KOPT-K1 (cell line): ENCODE measurements around the gene FAP.

Experiments used
- H3K27ac ChIP-seq: fragments of 200-600 bp; sonication (generic); 2 replicates; pipeline ENCODE4 v1.5.1; 2016; ENCODE audit warnings: antibody characterized with exemption, mild to moderate bottlenecking, low read depth, low read length; ENCODE audit not compliant: poor library complexity, severe bottlenecking
- H3K36me3 ChIP-seq: fragments of 200-600 bp; sonication (generic); 2 replicates; pipeline ENCODE4 v1.5.1; 2017; ENCODE audit warnings: antibody characterized with exemption, mild to moderate bottlenecking, low read length, moderate library complexity; ENCODE audit not compliant: insufficient read depth
- H3K9me3 ChIP-seq: fragments of 200-600 bp; sonication (generic); 2 replicates; pipeline ENCODE4 v1.5.1; 2017; ENCODE audit warnings: antibody characterized with exemption, low read length, mild to moderate bottlenecking; ENCODE audit not compliant: insufficient read depth, poor library complexity, severe bottlenecking

Gene FAP

DNA sequence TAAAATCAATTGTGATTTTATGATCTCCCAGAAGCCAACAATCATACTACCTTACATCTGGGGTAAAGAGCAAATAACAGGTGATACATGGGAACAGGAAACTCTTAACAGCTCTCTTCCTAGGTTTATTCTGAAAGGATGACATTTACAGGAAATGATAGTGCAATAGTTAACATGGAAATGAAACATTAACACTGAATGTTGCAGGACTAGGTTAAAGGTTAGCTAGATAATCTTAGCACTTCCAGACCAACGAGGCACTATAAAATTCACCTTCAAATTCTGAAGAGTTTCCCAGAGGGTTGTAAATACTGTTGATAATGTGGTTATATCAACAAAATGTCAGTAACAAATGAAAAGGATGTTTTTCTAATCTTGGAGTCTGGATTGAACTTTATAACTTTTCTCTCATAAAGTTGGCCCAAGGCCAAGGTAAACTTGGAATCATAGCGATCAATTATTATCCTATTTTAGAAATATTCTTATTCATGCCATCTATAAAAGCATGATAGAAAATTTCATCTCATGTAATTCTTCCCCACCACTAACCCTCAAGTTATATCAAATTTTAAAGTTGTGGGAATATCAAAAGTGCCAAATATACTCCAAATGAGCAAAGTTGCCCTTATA, 58.3 kb downstream of the FAP start:
- Histone ChIP-seq H3K27ac (no peak overlapping the region), H3K9me3 (no peaks in the 10 kb centered on the region), H3K36me3 (no peaks in the 10 kb centered on the region)

DNA sequence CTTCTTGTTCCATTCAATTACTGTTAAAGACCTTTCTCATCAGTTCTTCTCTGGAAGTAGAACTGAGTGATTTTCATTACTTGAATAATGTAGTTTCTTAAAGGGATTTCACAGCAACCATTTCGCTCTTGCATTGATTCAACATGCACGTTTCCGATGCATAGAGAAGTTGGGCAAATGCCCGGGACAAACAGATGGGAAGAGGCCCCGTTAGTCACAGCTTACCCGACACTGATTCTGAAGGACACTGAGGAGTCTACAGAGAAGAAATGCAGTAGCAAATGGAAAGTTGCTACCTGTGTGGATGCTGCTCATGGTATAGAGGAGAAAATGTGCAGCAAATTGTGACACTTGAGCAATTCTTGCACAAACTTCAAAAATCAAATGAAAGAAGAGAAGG, 58.9 kb downstream of the FAP start:
- H3K27ac ChIP-seq: no peak overlapping the region
- no peaks in the 10 kb centered on the region for H3K36me3 ChIP-seq
- H3K9me3 ChIP-seq: no peaks in the 10 kb centered on the region

DNA sequence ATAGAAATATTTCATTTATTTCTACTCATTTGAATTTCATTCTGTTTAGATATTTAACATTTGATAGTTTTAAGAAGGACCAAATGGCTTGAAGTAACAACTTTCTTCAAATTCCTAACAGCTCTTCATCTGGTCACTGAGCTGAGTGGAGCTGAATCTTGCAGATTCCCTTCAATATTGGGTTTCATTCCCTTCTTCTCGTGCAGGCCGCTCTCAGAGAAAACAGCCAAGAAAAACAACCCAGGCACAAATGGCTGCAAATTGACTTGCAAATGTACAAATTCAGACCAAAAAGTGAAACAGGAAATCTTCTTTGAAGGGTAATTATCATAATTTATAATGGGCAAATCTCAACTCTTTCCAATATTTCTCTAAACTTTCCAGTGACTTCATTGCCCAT, 60.9 kb downstream of the FAP start:
- Histone ChIP-seq H3K9me3 (no peaks in the 10 kb centered on the region), H3K36me3 (no peaks in the 10 kb centered on the region)

DNA sequence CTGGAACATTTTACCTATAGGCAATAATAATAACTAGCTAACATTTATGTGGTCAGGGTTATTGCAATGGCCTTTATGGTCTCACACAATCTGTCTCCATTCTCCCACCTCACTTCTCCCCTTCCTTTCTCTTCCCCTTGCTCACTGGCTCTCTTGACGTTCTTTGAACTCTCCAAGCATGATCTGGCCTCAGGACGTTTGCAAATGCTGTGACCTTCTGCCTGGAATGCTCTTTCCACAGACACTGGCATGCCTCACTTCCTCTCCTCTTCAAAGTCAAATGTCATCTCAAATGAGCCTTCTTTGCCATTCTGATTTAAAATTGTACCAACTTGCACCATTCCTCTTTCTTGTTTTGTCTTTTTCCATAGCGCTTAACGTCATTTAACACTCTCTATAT, 65.9 kb downstream of the FAP start:
- no peak overlapping the region for H3K27ac ChIP-seq
- H3K36me3 ChIP-seq: no peaks in the 10 kb centered on the region
- no peaks in the 10 kb centered on the region for H3K9me3 ChIP-seq

More for the DNA sequence above, 60.9 kb downstream of the FAP start:
- H3K27ac ChIP-seq: no peak overlapping the region

DNA sequence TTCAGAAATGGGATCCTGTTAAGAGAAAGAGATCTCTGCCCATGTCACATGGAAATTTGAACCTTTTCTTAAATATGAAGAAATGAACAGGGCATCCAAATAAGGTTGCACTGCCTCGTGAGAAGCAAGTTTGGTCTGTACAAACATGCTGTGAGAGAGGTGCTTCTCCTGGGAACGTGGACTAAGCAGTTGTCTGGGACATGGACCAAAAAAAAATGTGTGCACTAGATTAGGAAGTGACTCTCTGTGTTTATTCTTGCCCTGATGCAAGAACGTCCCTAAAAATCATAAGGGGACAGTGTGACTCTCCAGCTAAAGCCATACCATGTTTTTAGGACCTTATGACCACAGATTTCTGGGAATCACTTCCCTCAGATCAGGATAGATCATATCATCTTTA, 67.5 kb downstream of the FAP start:
- Histone ChIP-seq H3K27ac (no peak overlapping the region), H3K9me3 (no peaks in the 10 kb centered on the region), H3K36me3 (no peaks in the 10 kb centered on the region)

DNA sequence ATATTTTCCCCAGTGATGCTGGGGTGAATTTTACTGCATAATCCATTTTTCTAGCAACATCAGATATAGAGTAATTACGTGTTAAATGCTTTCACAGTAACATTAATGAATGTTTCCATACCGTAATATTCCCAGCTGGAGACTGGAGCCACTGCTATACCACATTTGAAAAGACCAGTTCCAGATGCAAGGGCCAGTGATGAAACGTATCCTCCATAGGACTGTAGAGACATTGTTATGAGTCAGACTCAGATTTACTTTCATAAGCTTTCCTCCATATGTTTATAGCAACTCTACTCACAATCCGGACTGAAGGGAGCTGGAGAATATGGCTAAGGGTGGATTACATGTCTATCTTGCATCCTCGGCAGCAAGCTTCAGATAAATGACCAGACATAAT, 68.5 kb downstream of the FAP start:
- no peak overlapping the region for H3K27ac ChIP-seq

DNA sequence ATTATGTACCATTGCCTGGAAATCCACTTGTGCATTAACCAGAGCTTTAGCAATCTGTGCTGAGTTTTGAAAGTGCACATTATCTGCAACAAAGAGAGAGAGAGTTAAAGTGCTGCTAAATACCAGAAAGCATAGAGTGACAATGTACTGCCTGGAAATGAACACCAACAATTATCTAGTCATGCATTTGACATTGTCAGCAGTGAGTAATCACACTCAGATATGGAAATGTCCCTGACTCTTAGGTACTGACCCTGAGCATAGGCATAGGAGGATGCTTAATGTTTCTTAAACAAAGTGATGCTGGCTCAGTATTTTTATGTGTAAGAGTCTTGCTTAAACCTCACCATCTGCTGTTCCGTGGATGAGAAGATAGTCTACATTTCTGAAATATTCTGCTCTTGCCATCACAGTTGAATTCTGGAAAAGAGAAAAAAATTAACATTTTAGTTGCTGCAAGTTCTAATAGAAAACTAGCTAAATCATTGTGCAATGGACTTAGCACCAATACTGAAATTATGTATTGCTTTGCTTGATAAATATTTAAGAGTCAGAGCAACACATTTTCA, 70.4 kb downstream of the FAP start:
- H3K9me3 ChIP-seq: no peaks in the 10 kb centered on the region
- H3K27ac ChIP-seq: no peak overlapping the region
- H3K36me3 ChIP-seq: no peaks in the 10 kb centered on the region

More for the DNA sequence above, 68.5 kb downstream of the FAP start:
- H3K9me3 ChIP-seq: no peaks in the 10 kb centered on the region
- no peaks in the 10 kb centered on the region for H3K36me3 ChIP-seq

DNA sequence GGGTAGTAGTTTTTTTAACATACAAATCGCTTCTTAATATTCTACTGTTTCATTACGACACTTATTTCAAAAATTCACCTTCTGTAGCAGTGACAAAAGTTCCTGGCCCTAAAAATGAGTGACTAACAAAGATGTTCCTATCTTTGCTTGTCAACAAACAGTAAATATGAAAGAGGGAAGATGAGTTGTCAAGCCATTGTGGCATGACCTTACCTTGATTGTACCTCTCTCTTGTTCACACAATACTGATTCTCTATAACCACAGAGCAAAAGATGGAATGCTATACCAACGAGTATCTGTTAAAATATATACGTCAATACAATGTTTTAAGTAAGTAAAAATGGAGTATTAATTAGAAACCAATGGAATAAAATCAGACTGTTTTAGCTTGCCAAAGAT, 76.5 kb downstream of the FAP start:
- H3K9me3 ChIP-seq: no peaks in the 10 kb centered on the region
- H3K36me3 ChIP-seq: no peaks in the 10 kb centered on the region
- no peak overlapping the region for H3K27ac ChIP-seq

DNA sequence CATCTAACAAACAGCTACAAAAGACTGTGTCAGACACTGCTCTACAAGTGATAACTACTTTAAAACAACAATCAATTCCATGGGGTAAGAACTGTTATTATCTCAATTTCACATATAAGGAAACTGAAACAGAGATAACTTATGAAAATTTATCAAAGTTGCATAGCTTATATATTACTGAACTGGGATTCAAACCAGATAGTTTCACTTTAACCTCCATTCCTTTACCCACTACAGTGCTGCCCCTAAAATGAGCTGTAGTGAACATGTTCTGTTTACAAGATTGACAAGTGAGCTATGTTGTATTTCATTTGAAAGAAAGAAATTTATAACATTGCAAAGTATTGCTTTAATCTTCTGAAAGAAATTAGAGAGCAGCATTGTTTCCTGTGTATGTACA, 77.1 kb downstream of the FAP start:
- Histone ChIP-seq H3K36me3 (no peaks in the 10 kb centered on the region), H3K27ac (no peak overlapping the region), H3K9me3 (no peaks in the 10 kb centered on the region)

DNA sequence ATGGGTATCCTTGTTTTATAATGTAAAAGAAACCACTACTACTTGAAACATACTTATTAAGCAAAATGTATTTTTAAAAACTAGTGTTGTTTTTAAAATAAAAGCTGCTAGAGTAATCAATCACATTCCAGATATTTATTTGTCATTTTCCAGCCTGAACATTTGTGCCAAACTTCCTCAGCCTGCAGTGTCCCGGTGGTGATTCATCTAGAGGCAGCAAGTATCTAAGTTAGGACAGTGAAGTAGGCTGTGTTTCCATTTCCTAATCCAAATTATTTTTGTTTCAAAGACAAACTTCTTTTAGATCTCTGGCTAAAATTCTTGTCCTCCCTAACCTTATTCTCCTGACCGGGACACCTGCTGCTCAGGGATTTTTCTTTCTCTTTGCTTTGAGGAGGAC, 78.4 kb downstream of the FAP start:
- H3K9me3 ChIP-seq: no peaks in the 10 kb centered on the region
- H3K36me3 ChIP-seq: no peaks in the 10 kb centered on the region
- H3K27ac ChIP-seq: no peak overlapping the region

DNA sequence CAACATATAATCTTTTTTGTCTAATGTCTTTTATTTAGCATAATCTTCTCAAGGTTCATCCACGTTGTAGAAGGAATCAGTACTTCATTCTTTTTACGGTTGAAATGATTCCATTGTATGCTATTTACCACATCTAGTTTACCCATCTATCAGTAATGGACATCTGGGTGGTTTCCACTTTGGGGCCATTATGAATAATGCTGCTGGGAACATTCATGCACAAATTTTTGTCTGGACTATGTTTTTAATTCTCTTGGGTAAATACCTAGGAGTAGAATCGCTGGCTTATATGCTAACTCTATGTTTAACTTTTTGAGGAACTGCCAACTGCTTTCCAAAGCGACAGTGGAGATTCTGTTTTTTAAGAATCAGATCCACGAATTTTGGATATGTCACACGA, 83.8 kb downstream of the FAP start:
- Histone ChIP-seq H3K27ac (no peak overlapping the region), H3K9me3 (no peaks in the 10 kb centered on the region)

DNA sequence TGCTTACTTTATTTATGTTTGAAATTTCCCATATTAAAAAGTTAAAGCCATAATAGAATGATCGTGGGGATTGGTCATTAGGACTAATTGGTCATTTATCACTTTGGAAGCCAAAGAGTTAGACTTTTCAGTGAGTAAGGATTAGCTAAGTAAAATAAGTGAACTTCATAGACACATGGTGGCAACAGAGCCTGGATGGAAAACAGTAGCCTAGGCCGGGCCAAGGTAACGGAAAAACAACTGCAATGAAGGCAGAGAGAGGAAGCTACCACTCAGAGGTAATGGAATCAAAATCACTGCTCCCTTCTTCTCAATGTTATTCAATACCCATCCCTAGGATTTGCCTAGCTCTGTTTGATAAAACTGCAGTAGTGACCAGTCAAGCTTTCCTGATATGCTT, 87.1 kb downstream of the FAP start:
- Histone ChIP-seq H3K9me3 (no peaks in the 10 kb centered on the region), H3K27ac (no peak overlapping the region), H3K36me3 (no peaks in the 10 kb centered on the region)

More for the DNA sequence above, 83.8 kb downstream of the FAP start:
- no peaks in the 10 kb centered on the region for H3K36me3 ChIP-seq

DNA sequence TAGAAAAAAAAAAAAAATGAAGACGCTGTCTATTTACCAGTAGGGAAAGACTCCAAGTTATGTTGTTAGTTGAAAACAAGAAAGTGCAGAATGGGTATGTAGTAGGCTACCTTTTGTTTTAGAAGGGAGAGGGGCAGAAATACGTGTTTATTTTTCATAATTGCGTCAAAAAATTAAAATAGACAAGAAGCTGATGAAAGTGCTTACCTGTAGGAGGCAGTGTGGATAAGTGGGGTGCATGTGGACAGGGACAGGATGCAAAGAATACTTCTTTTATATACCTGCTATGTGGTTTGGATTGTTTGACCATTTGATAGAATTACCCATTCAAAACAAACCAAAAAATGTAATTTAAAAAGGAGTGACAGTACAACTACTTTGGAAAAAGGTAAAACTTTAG, 88.2 kb downstream of the FAP start:
- Histone ChIP-seq H3K9me3 (no peaks in the 10 kb centered on the region), H3K27ac (no peak overlapping the region), H3K36me3 (no peaks in the 10 kb centered on the region)

DNA sequence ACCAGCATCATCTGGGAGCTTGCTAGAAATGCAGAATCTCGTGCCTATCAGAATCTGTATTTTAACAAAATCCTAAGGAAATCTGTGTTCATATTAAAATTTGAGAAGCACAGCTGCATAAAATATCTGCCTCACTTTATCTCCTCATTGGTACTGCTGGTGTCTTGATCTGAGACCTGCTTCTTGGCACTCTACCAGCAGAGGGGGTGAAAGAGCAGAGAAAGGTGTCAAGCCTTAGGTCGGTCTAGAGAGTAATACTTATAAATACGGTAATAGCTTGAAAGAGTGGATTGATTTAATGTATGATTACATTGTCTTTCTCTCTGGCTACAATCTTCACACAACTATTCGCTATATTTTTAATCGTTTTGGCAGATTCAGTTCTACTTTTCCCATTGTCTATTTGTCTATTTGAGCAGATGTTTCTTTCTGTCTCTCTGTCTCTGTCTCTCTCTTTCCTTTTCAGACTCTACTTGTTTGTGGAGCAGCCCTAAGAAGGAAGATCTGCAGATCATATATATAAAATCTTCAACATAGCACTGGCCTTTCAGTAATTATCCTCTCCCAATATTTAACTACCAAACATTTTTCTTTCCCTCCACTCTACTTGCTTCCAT, 89.5 kb downstream of the FAP start:
- Histone ChIP-seq H3K9me3 (no peaks in the 10 kb centered on the region), H3K36me3 (no peaks in the 10 kb centered on the region), H3K27ac (no peak overlapping the region)

DNA sequence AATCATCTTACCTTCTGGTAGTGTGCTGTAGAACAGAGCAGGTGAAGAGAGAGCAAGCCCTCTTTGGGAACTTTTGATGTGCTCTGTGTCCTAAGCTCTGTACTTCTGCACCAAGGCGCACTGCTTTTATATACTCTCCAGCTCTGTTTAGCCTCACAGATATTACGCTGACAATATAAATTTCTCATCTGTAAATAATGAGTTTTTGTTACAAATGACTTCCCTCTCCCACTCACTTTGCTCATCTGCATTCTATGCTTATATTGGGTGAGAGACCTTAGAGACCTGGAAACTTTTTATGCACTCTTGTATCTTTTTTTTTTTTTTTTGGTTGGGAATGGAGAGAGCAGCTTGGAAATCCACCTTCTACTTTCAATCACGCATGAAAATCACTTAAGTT, 91.1 kb downstream of the FAP start, which contains the start of gene GCG:
TSS of gene GCG (minus strand) at position 101 of the 400 bp plus-strand sequence. CDS start 3,069 bp downstream, outside the sequence.
- no peak within 1 kb of the TSS for H3K27ac ChIP-seq
- no peaks in the 10 kb centered on the region for H3K36me3 ChIP-seq
- no peaks in the 10 kb centered on the region for H3K9me3 ChIP-seq

DNA sequence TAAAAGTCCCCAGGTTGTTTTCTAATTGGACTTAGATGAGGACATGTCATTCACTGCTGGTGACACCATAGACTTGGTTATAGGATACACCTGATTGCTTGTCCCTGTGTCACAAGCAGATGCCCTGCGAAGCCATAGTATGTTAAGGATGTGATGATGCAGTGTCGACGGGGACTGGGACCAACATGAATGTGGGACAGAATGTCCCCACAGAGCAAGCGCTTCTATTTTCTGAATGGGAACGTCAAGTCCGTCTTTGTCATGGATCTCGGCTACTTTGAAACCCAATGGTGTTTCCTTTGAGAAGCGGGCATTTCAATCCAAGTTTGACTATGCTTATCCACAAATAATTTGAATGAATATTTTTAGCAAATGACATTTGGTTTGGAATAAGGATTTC, 93.3 kb downstream of the FAP start:
- no peaks in the 10 kb centered on the region for H3K36me3 ChIP-seq
- H3K27ac ChIP-seq: no peak overlapping the region
- H3K9me3 ChIP-seq: no peaks in the 10 kb centered on the region
